Right atrium auricular region (tissue), 2 donors: Measurements from ENCODE around the gene MARK2. TPM values are rescaled to one million over a fixed set of nuclear protein-coding genes. Genes with fewer than 3 reads are reported as not detected.

Source experiments
- DNase-seq: peaks from one replicate; pipeline ENCODE4 v3.0.0-alpha.2; 2019; ENCODE audit warnings: low spot score
- H3K27ac ChIP-seq, 2 donors: fragments of 200-600 bp; sonication (generic); 1 replicate in 1 of 2; 2 replicates in 1 of 2; pipeline ENCODE4 v1.5.1; 2016 to 2019
- H3K27me3 ChIP-seq, 2 donors: fragments of 200-600 bp; sonication (generic); one replicate each; pipeline versions ENCODE4 v1.5.1 to v1.6.0; 2017 to 2019
- H3K36me3 ChIP-seq: fragments of 200-600 bp; sonication (generic); one replicate; pipeline ENCODE4 v1.5.1; 2016
- H3K4me1 ChIP-seq, 2 donors: fragments of 200-600 bp; sonication (generic); one replicate each; pipeline versions ENCODE4 v1.5.1 to v1.6.0; 2017 to 2019
- H3K4me3 ChIP-seq, 2 donors: fragments of 200-600 bp; sonication (generic); 1 replicate in 1 of 2; 2 replicates in 1 of 2; pipeline ENCODE4 v1.5.1; 2017 to 2019; ENCODE audit warnings: mild to moderate bottlenecking in 1 of 2, moderate library complexity in 1 of 2
- H3K9me3 ChIP-seq, 2 donors: fragments of 200-600 bp; sonication (generic); one replicate each; pipeline ENCODE4 v1.5.1; 2019
- total RNA-seq, 2 donors: library from RNA; depleted of rRNA; stranded (reverse); fragments of >200 nt; gene quantifications; one replicate each; pipeline ENCODE4 v1.1.0, GENCODE V29; 2016
- TF ChIP-seq, protein P1 (sequence below), 2 donors: fragments of 200-600 bp; sonication (generic); IDR thresholded peaks; one replicate each; pipeline ENCODE4 v1.5.1; 2019; ENCODE audit warnings: antibody characterized with exemption in 2 of 2

MARK2 gene
- total RNA-seq, 2 donors from 2014 or later = 29.3 to 31.5 TPM

- TF ChIP-seq, protein P1, sequence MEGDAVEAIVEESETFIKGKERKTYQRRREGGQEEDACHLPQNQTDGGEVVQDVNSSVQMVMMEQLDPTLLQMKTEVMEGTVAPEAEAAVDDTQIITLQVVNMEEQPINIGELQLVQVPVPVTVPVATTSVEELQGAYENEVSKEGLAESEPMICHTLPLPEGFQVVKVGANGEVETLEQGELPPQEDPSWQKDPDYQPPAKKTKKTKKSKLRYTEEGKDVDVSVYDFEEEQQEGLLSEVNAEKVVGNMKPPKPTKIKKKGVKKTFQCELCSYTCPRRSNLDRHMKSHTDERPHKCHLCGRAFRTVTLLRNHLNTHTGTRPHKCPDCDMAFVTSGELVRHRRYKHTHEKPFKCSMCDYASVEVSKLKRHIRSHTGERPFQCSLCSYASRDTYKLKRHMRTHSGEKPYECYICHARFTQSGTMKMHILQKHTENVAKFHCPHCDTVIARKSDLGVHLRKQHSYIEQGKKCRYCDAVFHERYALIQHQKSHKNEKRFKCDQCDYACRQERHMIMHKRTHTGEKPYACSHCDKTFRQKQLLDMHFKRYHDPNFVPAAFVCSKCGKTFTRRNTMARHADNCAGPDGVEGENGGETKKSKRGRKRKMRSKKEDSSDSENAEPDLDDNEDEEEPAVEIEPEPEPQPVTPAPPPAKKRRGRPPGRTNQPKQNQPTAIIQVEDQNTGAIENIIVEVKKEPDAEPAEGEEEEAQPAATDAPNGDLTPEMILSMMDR (IDR thresholded peaks at IDR 0.05) = no peak
- H3K27me3 ChIP-seq = no peaks in the 10 kb centered on the region
- H3K27ac ChIP-seq = no peak overlapping the region
- H3K4me1 ChIP-seq = no peaks in the 10 kb centered on the region
- H3K4me3 ChIP-seq = no peak overlapping the region
- H3K9me3 ChIP-seq = no peaks in the 10 kb centered on the region
- H3K36me3 ChIP-seq = no peaks in the 10 kb centered on the region
- DNase-seq = no peak
These were observed 92.1 kb downstream of the MARK2 start for GRCh38 chr11:63931045-63931444.

GRCh38 chr11:63931876-63932275, 93.0 kb downstream of the MARK2 start:
- no peaks in the 10 kb centered on the region for H3K27me3 ChIP-seq
- no peaks in the 10 kb centered on the region for H3K9me3 ChIP-seq
- H3K36me3 ChIP-seq = no peaks in the 10 kb centered on the region
- H3K4me1 ChIP-seq = no peaks in the 10 kb centered on the region
- no peak overlapping the region for H3K4me3 ChIP-seq
- TF ChIP-seq, protein P1 (IDR thresholded peaks at IDR 0.05) = no peak
- no peak for DNase-seq
- no peak overlapping the region for H3K27ac ChIP-seq

DNA sequence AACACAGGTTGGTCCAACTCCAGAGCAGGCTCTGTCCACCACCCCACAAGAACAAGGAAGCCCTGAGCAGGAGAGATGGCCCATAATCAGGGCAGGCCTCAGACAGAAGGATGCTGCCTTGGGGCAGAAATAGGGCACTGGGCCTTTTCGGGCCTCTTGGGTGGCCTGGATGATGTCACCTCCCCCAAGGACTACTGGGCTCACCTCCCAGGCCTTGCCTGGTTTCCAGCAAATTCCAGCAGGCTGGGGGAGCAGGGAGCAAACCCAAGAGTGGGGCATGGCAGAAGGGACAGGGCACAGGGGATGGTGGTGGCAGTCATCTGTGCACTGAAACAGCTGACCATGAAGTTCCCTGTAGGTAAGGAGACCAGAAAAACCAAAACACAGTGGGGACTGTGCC, 94.5 kb downstream of the MARK2 start:
- Histone ChIP-seq H3K4me3 (no peak overlapping the region), H3K4me1 (peaks cover 0 to 7% of the 10 kb centered on the region in 2 donors), H3K9me3 (no peaks in the 10 kb centered on the region), H3K27me3 (no peaks in the 10 kb centered on the region), H3K27ac (no peak overlapping the region), H3K36me3 (no peaks in the 10 kb centered on the region)
- TF ChIP-seq, protein P1 (IDR thresholded peaks at IDR 0.05) = no peak
- no peak for DNase-seq

DNA sequence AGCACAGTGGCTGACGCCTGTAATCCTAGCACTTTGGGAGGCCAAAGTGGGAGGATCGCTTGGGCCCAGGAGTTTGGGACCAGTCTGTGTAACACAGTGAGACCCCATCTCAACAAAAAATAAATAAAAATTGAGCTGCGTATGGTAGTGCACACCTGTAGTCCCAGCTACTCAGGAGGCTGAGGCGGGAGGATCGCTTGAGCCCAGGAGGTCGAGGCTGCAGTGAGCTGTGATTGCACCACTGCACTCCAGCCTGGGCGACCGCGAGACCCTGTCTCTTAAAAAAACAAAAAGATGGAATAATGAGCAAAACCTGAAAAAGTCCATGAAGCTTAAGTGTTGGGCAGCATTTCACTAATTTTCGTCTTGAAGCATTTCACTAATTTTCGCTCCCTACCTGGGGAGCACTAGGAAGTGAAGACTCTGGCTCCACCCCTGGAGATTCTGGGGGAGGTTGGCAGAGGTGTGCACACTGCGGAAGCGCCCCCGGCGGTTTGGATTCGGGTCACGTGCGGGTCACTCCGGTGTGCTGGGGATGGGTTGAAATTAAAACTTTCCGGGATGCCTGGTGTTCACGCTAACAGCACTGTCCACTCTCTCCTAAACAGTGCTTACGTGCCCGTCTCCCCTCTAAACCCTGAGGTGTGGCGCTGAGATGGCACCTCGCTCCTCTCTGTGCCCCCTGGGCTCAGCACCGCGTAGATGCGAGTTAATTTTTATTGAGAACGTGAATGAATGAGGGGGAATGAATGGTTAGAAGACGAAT, 99.0 kb downstream of the MARK2 start:
- no peaks in the 10 kb centered on the region for H3K9me3 ChIP-seq
- no peak for DNase-seq
- no peaks in the 10 kb centered on the region for H3K36me3 ChIP-seq
- TF ChIP-seq, protein P1 (IDR thresholded peaks at IDR 0.05) = no peak
- peak overlapping the region; percentile 73 to 79 for H3K4me3 ChIP-seq
- H3K27me3 ChIP-seq = no peaks in the 10 kb centered on the region
- H3K27ac ChIP-seq = peak overlapping the region; percentile 85 to 88
- H3K4me1 ChIP-seq = peaks cover 0 to 35% of the 10 kb centered on the region in 2 donors

DNA sequence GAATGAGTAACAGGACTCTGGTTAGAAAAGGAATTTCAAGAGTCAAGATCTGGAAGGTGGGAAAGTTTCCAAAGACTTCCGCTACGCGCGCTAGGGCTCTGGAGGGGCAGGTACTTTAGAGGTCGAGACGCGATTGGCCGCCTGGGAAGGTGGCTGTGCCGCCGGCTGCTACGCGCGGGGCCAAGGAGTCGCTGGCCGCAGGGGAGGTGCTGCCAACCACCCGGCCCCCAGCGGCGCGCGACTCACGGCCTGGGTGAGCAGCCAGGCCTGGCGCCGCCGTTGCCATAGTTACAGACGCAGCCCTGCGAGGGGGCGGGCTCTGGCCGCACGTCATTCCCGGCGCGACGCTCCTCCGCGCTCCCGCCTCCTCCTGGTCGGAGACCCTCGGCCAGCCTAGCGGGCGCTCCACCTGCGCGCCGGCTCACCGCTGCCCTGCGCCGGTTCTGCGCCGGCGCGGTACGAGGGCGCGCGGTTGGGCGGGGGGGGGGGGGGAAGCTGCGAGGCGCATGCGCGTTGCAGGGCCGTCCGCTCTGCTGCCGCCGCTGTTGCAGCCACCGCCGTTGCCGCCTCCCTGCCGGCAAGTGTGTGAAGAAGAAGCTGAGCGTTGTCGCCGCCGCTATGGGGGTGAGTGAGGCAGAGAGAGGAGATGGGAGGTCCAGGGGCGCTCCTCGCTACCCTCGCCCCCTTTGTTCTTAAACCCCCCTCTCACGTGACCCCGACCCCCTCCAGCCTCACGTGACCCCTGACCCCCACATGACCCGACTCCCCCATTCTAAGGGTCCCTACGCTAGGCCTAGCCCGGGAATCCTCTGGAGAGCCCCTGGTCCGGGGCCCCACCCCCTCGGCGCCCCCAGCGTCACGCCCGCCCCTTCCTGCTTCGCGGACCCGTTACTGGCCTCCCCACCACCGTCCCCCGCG, 99.8 kb downstream of the MARK2 start, which contains the start of gene NAA40:
Gene NAA40, plus strand, starts transcription at position 524 of the 918 bp plus-strand sequence. Its CDS starts 95 bp downstream, at position 619.
- Histone ChIP-seq H3K9me3 (no peaks in the 10 kb centered on the region), H3K36me3 (no peaks in the 10 kb centered on the region), H3K27me3 (no peaks in the 10 kb centered on the region), H3K4me3 (peak within 1 kb of the TSS; percentile 73 to 79), H3K27ac (peak within 1 kb of the TSS; percentile 85 to 88), H3K4me1 (peaks cover 0 to 38% of the 10 kb centered on the region in 2 donors)
- DNase-seq = peak; percentile 86
- TF ChIP-seq, protein P1 (IDR thresholded peaks at IDR 0.05) = peak in 1 of 2 donors; percentile 44
